ENCODE results near the gene SFMBT1. TPM values are rescaled to one million over a fixed set of nuclear protein-coding genes. Genes with fewer than 3 reads are reported as not detected.

The SFMBT1 gene
- total and polyA plus RNA-seq, 2 of the 8 experiments (the other 6 are each of a cell fraction or from before 2014, with no cell fraction given) = 8.1 to 16.8 TPM

- TF ChIP-seq E2F6 (IDR thresholded peaks at IDR 0.05) = no peak
- no peak for TF ChIP-seq ZNF274 (IDR thresholded peaks at IDR 0.05; ENCODE audit: borderline replicate concordance, extremely low read depth, low read length)
Measured at GRCh38 chr3:52939600-52939999, 106.3 kb downstream of the SFMBT1 start (continued).
